Mucosa of rectum (tissue), 2 donors: Measurements from ENCODE around the gene RPE.

Experiments used
- H3K27ac ChIP-seq, 2 donors: one replicate each; pipeline ENCODE4 v1.7.0; 2013; ENCODE audit warnings: inconsistent platforms in 2 of 2, low read depth in 2 of 2, low read length in 2 of 2
- H3K27me3 ChIP-seq, 2 donors: one replicate each; pipeline ENCODE4 v1.7.0; 2013; ENCODE audit warnings: low read length in 2 of 2; ENCODE audit not compliant: control insufficient read depth in 2 of 2, insufficient read depth in 2 of 2
- H3K36me3 ChIP-seq, 2 donors: one replicate each; pipeline ENCODE4 v1.7.0; 2013; ENCODE audit warnings: low read length in 2 of 2; ENCODE audit not compliant: control insufficient read depth in 2 of 2, insufficient read depth in 2 of 2
- H3K4me1 ChIP-seq, 2 donors: one replicate each; pipeline ENCODE4 v1.7.0; 2013; ENCODE audit warnings: low read length in 2 of 2, mild to moderate bottlenecking in 1 of 2; ENCODE audit not compliant: control insufficient read depth in 2 of 2, insufficient read depth in 2 of 2
- H3K4me3 ChIP-seq, 2 donors: one replicate each; pipeline ENCODE4 v1.7.0; 2013; ENCODE audit warnings: low read length in 2 of 2
- H3K9ac ChIP-seq, 2 donors: one replicate each; pipeline ENCODE4 v1.7.0; 2013; ENCODE audit warnings: low read length in 2 of 2, low read depth in 1 of 2, mild to moderate bottlenecking in 1 of 2
- H3K9me3 ChIP-seq, 2 donors: one replicate each; pipeline ENCODE4 v1.7.0; 2013; ENCODE audit warnings: low read length in 2 of 2; ENCODE audit not compliant: control insufficient read depth in 2 of 2
- donor health status: healthy.
- donor health status: Normal muscosa, but diverticular disease.

The RPE gene

GRCh38 chr2:209974576-209974975 lies 27.9 kb upstream of the RPE start:
- H3K36me3 ChIP-seq = no peaks in the 10 kb centered on the region
- H3K4me1 ChIP-seq = no peaks in the 10 kb centered on the region
- H3K9ac ChIP-seq = no peak overlapping the region
- no peak overlapping the region for H3K4me3 ChIP-seq
- H3K9me3 ChIP-seq = no peaks in the 10 kb centered on the region
- no peak overlapping the region for H3K27ac ChIP-seq
- H3K27me3 ChIP-seq = no peaks in the 10 kb centered on the region

DNA sequence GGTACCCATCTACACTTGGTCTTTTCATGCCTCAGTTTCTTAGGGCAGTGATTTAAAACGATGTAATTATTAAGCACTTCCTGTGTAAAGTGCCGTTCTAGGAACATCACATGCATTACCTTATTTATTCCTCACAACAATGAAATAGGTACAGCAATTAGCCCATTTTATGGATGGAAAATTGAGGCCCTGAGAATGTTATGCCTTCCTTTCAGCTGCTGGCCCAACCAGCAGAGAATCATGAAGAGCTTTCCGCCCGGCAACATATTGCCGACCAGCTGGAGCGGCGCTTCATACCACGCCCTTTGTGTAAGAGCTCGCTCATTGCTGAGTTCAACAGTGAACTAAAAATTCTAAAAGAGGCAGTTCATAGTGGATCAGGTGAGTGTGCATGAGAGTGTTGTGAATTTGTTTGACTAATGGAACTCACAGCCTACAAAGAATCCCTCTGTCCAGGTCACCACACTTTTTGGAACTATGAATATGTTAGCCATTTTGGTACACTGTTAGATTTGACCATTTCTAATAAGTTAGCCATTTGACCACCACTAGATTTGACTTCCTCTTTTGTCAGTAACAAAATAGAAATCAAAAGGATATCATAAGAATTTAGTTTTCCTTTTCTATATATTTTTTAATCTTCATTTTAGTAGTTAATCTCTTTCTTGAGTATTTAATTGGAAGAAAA lies 25.6 kb upstream of the RPE start:
- H3K4me1 ChIP-seq = no peaks in the 10 kb centered on the region
- no peaks in the 10 kb centered on the region for H3K36me3 ChIP-seq
- H3K9me3 ChIP-seq = no peaks in the 10 kb centered on the region
- H3K4me3 ChIP-seq = no peak overlapping the region
- H3K27me3 ChIP-seq = no peaks in the 10 kb centered on the region
- no peak overlapping the region for H3K27ac ChIP-seq
- no peak overlapping the region for H3K9ac ChIP-seq

GRCh38 chr2:209977386-209978239 lies 24.8 kb upstream of the RPE start:
- Histone ChIP-seq H3K36me3 (no peaks in the 10 kb centered on the region), H3K27me3 (no peaks in the 10 kb centered on the region), H3K9ac (no peak overlapping the region), H3K4me3 (no peak overlapping the region), H3K27ac (no peak overlapping the region), H3K4me1 (no peaks in the 10 kb centered on the region), H3K9me3 (no peaks in the 10 kb centered on the region)

GRCh38 chr2:209984291-209984690 lies 18.1 kb upstream of the RPE start:
- Histone ChIP-seq H3K9me3 (no peaks in the 10 kb centered on the region), H3K36me3 (no peaks in the 10 kb centered on the region), H3K27ac (no peak overlapping the region), H3K4me3 (no peak overlapping the region), H3K27me3 (no peaks in the 10 kb centered on the region), H3K9ac (no peak overlapping the region), H3K4me1 (no peaks in the 10 kb centered on the region)

DNA sequence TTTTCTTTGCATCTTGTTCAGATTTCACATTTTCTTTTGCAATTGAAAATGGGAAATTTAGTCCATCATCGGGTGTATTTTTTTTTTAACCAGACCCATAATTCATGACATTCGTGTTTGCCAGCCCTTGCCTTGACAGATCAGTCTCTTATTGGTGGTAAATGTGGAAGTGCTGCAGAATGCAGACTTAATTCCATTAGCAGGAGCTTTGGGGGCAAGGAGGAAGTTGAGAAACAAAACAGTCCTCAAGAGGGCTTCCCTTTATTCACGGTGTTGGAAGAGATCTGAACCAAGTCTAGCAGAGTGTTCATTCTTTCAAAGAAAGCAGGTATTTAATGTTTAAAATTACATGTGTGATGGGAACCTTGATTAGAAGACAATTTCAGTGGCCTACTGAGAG lies 16.6 kb upstream of the RPE start:
- Histone ChIP-seq H3K36me3 (no peaks in the 10 kb centered on the region), H3K4me3 (no peak overlapping the region), H3K4me1 (no peaks in the 10 kb centered on the region), H3K9me3 (no peaks in the 10 kb centered on the region), H3K27ac (no peak overlapping the region), H3K27me3 (no peaks in the 10 kb centered on the region), H3K9ac (no peak overlapping the region)

GRCh38 chr2:209986415-209986814 lies 16.0 kb upstream of the RPE start:
- Histone ChIP-seq H3K27ac (no peak overlapping the region), H3K36me3 (no peaks in the 10 kb centered on the region), H3K9ac (no peak overlapping the region), H3K4me1 (no peaks in the 10 kb centered on the region), H3K4me3 (no peak overlapping the region), H3K9me3 (no peaks in the 10 kb centered on the region), H3K27me3 (no peaks in the 10 kb centered on the region)

DNA sequence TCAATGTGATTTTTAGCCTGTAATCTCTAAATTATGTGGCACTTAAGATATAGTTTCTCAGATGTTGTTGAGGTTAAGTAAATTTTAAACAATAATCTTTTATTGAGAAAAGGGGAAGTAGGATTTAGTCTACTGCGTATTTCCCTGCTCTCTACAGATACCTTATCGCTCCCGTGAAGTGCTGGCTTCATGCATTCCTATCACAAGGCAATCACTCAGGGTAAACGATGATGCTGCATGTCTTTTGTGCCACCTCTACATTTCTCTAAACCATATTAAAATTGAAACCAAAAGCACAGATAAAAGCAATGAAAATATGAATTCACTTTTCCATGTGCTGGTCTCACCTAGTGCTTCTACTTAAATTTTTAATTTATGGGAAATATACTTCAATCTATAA lies 14.4 kb upstream of the RPE start:
- Histone ChIP-seq H3K36me3 (no peaks in the 10 kb centered on the region), H3K9ac (no peak overlapping the region), H3K27ac (no peak overlapping the region), H3K9me3 (no peaks in the 10 kb centered on the region), H3K4me1 (no peaks in the 10 kb centered on the region), H3K27me3 (no peaks in the 10 kb centered on the region), H3K4me3 (no peak overlapping the region)

- H3K27me3 ChIP-seq = no peaks in the 10 kb centered on the region
- no peaks in the 10 kb centered on the region for H3K36me3 ChIP-seq
- H3K4me1 ChIP-seq = no peaks in the 10 kb centered on the region
- no peak overlapping the region for H3K9ac ChIP-seq
- H3K27ac ChIP-seq = no peak overlapping the region
- H3K4me3 ChIP-seq = no peak overlapping the region
- H3K9me3 ChIP-seq = no peaks in the 10 kb centered on the region
Measured at GRCh38 chr2:209990838-209991237, 11.6 kb upstream of the RPE start.

GRCh38 chr2:209993968-209994367 lies 8.5 kb upstream of the RPE start:
- H3K36me3 ChIP-seq = no peaks in the 10 kb centered on the region
- H3K27ac ChIP-seq = no peak overlapping the region
- H3K27me3 ChIP-seq = no peaks in the 10 kb centered on the region
- H3K4me3 ChIP-seq = no peak overlapping the region
- H3K4me1 ChIP-seq = no peaks in the 10 kb centered on the region
- H3K9ac ChIP-seq = no peak overlapping the region
- no peaks in the 10 kb centered on the region for H3K9me3 ChIP-seq

- no peak overlapping the region for H3K9ac ChIP-seq
- no peaks in the 10 kb centered on the region for H3K36me3 ChIP-seq
- no peak overlapping the region for H3K27ac ChIP-seq
- no peak overlapping the region for H3K4me3 ChIP-seq
- H3K27me3 ChIP-seq = no peaks in the 10 kb centered on the region
- peaks cover 7 to 12% of the 10 kb centered on the region in 2 donors for H3K4me1 ChIP-seq
- no peaks in the 10 kb centered on the region for H3K9me3 ChIP-seq
Measured at GRCh38 chr2:209998596-209998995, 3.8 kb upstream of the RPE start.
